ENCODE data around the gene PERM1.

GRCh38 chr1:967466-968343 is 14.2 kb downstream of the PERM1 start:
- TF ChIP-seq POLR2A (IDR thresholded peaks at IDR 0.05; ENCODE audit: low read depth) (no peak), EP300 (IDR thresholded peaks at IDR 0.05) (no peak)
- TF ChIP-seq, protein P1, sequence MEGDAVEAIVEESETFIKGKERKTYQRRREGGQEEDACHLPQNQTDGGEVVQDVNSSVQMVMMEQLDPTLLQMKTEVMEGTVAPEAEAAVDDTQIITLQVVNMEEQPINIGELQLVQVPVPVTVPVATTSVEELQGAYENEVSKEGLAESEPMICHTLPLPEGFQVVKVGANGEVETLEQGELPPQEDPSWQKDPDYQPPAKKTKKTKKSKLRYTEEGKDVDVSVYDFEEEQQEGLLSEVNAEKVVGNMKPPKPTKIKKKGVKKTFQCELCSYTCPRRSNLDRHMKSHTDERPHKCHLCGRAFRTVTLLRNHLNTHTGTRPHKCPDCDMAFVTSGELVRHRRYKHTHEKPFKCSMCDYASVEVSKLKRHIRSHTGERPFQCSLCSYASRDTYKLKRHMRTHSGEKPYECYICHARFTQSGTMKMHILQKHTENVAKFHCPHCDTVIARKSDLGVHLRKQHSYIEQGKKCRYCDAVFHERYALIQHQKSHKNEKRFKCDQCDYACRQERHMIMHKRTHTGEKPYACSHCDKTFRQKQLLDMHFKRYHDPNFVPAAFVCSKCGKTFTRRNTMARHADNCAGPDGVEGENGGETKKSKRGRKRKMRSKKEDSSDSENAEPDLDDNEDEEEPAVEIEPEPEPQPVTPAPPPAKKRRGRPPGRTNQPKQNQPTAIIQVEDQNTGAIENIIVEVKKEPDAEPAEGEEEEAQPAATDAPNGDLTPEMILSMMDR (IDR thresholded peaks at IDR 0.05): no peak

Data from esophagus muscularis mucosa (tissue), 4 donors.